ENCODE results near the gene NAMPT. TPM values are rescaled to one million over a fixed set of nuclear protein-coding genes. Genes with fewer than 3 reads are reported as not detected.

Gene NAMPT
- total and polyA plus RNA-seq, 5 donors: 57.1 to 219 (median 118) TPM

DNA sequence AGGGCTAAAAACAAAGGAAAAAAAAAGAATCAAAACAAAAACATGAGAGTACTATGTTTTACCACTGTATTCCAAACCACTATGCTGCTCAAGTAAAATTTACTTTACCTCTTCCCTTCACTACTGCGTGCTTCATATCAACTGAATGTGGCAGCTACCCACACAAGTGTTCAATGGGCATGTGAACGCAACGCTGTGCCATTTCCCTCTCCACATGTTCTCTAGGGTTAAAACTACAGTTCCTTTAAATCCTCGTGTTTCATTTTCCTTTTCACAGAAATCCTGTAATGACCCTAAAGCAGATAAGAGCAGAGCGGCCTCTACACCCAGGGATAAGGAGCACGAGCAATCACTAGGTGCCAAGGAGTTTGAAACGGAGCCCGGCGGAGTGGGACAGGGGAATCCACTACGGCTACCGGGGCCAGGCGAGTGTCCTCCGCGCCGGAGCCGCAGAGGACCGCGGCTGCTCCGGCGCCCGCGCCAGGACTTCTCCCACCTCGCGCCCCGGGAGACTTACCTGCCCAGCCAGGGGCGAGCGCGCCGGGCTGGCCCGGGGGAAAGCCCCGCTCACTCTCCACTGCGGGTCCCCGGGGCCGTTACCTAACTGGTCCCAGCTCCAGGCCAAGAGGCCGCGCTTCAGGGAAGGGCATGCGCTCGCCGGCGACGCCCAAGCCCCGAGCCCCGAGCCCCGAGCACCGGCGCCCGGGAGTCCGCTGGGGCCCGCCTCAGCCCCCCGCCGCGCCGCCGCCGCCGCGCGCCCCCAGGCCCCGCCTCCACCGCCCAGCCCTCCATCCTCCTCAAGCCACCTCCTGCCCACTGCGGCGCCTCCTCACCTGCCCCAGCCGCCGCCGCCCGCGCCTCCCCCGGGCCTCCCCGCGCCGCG lies 711 bp downstream of the NAMPT start:
- intact Hi-C loops (cut with DNase I): loop anchor here in 2 of 4 donors (10.0 kb wide), 1 partner anchor 181 kb away; no protein-coding TSS in a partner anchor
- Histone ChIP-seq H3K4me1 (ENCODE audit: control insufficient read depth, insufficient read depth, low read length) (no peaks in the 10 kb centered on the region), H3K27ac (ENCODE audit: low read length) (peak overlapping the region; percentile 61), H3K4me3 (ENCODE audit: low read length) (peak overlapping the region; percentile 88), H3K27me3 (ENCODE audit: control insufficient read depth, insufficient read depth) (no peaks in the 10 kb centered on the region), H3K9me3 (ENCODE audit: control insufficient read depth, low read length) (no peaks in the 10 kb centered on the region)
- DNase-seq (peak; percentile 65 to 82 (median 81)), ATAC-seq (peak; percentile 15 to 36)
- 1% methylated on average over 70 of the region's 72 CpGs for whole genome bisulfite sequencing

DNA sequence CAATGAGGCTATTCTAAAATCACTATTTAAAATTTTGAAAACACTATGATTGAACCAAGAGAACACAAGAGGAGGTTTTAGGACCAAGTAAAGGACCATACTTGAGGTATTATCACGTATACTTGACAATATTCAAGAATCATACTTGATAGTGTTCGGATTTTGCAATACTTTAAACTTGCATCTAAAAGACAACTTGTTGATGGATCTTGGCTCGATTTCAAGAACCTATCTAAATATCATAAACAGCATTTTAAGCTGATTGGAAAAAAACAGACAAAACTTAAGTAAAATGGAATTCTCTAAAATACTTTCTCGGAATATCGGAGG lies 1.3 kb downstream of the NAMPT start:
- WGBS: 17% methylated on average over 5 of the region's 5 CpGs
- no peak for DNase-seq
- no peaks in the 10 kb centered on the region for H3K4me1 ChIP-seq (ENCODE audit: control insufficient read depth, insufficient read depth, low read length)

DNA sequence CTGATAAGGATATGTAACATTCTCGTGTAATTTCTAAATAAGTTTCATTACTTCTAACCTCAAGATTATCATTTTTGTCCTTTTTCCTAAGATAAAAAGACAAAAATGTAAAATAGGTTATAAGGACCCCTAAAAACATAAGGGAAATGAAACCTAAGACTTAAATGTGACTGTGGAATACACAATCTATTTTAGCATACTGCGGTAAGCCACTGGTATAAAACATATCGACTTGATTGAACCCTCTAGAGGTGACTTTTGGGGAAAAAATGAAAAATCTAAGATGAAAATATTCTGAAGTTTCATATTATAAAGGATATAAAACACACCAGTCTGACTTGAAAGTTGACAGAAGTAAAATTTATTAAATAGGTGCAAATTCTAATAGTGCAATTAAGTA lies 1.9 kb downstream of the NAMPT start:
- Histone ChIP-seq H3K9me3 (ENCODE audit: control insufficient read depth, low read length) (no peaks in the 10 kb centered on the region), H3K4me3 (ENCODE audit: low read length) (peak overlapping the region; percentile 34), H3K4me1 (ENCODE audit: control insufficient read depth, insufficient read depth, low read length) (no peaks in the 10 kb centered on the region), H3K27ac (ENCODE audit: low read length) (no peak overlapping the region), H3K27me3 (ENCODE audit: control insufficient read depth, insufficient read depth) (no peaks in the 10 kb centered on the region)
- WGBS: 69% methylated on average over 3 of the region's 3 CpGs
- intact Hi-C loops (cut with DNase I): loop anchor here in 2 of 4 donors (10.0 kb wide), 1 partner anchor 182 kb away; no protein-coding TSS in a partner anchor
- ATAC-seq (no peak), DNase-seq (no peak)

More for the DNA sequence above, 1.3 kb downstream of the NAMPT start:
- Histone ChIP-seq H3K27me3 (ENCODE audit: control insufficient read depth, insufficient read depth) (no peaks in the 10 kb centered on the region), H3K9me3 (ENCODE audit: control insufficient read depth, low read length) (no peaks in the 10 kb centered on the region), H3K4me3 (ENCODE audit: low read length) (peak overlapping the region; percentile 88), H3K27ac (ENCODE audit: low read length) (no peak overlapping the region)
- ATAC-seq: no peak
- intact Hi-C loops (cut with DNase I): loop anchor here in 2 of 4 donors (10.0 kb wide), 1 partner anchor 181 kb away; no protein-coding TSS in a partner anchor

DNA sequence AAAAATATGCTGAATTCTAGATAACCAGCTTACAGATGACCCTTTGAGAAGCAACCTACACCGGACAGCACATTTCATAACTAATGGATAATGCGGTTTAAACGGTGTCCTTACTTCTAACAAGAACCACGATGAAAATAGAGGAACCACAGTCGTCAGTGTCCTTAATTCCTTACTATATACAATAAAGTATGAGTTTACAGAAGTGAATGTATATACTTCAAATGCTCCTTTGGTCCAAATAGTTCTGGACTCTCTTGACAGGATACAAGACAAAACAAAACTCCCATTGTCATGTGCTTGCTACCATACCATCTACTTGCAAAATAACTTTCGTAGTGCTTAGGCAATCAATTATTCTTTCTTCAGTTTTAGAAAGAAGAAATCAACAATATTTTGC lies 2.4 kb downstream of the NAMPT start:
- Histone ChIP-seq H3K27ac (ENCODE audit: low read length) (no peak overlapping the region), H3K27me3 (ENCODE audit: control insufficient read depth, insufficient read depth) (no peaks in the 10 kb centered on the region), H3K9me3 (ENCODE audit: control insufficient read depth, low read length) (no peaks in the 10 kb centered on the region), H3K4me1 (ENCODE audit: control insufficient read depth, insufficient read depth, low read length) (no peaks in the 10 kb centered on the region), H3K4me3 (ENCODE audit: low read length) (peak overlapping the region; percentile 34)
- DNase-seq (no peak), ATAC-seq (no peak)
- WGBS: 79% methylated on average over 6 of the region's 6 CpGs
- intact Hi-C loops (cut with DNase I): loop anchor here in 2 of 4 donors (10.0 kb wide), 1 partner anchor 182 kb away; no protein-coding TSS in a partner anchor

DNA sequence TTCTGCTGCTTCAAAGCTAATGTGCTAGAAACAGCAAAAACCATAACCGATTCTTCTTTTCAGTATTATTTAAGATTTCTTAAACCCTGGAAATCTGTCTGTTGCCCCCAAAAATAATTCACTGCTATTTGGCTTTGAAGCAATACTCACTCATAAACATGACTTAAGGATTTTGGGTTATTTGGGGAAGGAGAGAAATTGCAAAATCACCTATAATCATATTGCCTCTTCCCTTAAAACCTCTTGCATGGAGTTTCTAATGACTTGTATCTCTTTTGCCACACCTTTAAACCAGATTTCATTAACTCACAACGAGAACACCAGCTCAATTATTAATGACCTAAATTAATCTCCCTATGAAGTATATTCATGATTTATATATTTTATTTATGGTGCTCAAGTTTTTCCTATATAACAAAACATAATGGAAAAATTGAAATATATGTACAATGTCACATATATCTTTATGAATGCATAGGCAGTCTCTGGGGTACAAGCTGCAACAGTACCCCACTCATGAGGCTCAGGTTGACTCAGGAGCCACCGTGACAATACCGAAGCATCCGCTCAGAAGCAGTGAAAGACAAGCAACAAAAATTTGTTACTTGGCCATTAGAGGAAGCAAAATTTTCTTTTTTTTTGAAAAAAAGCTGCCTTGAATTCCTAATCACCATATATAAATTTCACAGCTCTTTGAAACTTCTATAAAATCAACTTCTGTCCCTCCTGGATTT lies 3.0 kb downstream of the NAMPT start:
- DNase-seq (no peak), ATAC-seq (no peak)
- no peaks in the 10 kb centered on the region for H3K9me3 ChIP-seq (ENCODE audit: control insufficient read depth, low read length)
- intact Hi-C loops (cut with DNase I): loop anchor here in 2 of 4 donors (10.0 kb wide), 1 partner anchor 183 kb away; no protein-coding TSS in a partner anchor
- H3K4me1 ChIP-seq (ENCODE audit: control insufficient read depth, insufficient read depth, low read length): no peaks in the 10 kb centered on the region
- no peaks in the 10 kb centered on the region for H3K27me3 ChIP-seq (ENCODE audit: control insufficient read depth, insufficient read depth)
- H3K4me3 ChIP-seq (ENCODE audit: low read length): no peak overlapping the region
- H3K27ac ChIP-seq (ENCODE audit: low read length): no peak overlapping the region
- 92% methylated on average over 5 of the region's 5 CpGs for WGBS

DNA sequence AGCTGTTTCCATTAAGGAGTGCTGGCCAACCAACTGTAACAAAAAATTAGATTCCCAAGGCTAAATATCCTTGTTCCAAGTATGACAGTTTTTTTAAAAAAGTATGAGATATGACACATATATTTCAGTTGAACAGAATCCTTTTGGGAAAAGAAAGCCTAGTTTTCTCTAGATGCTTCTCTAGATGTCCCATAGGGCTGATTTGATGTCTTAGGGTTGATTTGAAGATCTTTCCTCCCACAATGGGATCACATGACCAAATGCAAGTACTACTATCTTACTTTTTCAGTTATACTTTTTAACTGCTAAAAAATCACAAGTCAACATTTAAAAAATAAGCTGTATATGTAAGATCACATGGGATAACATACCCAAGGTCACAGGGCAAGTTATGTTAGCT lies 3.7 kb downstream of the NAMPT start:
- no peak overlapping the region for H3K4me3 ChIP-seq (ENCODE audit: low read length)
- no peak for ATAC-seq
- intact Hi-C loops (cut with DNase I): loop anchor here in 2 of 4 donors (10.0 kb wide), 1 partner anchor 184 kb away; no protein-coding TSS in a partner anchor

DNA sequence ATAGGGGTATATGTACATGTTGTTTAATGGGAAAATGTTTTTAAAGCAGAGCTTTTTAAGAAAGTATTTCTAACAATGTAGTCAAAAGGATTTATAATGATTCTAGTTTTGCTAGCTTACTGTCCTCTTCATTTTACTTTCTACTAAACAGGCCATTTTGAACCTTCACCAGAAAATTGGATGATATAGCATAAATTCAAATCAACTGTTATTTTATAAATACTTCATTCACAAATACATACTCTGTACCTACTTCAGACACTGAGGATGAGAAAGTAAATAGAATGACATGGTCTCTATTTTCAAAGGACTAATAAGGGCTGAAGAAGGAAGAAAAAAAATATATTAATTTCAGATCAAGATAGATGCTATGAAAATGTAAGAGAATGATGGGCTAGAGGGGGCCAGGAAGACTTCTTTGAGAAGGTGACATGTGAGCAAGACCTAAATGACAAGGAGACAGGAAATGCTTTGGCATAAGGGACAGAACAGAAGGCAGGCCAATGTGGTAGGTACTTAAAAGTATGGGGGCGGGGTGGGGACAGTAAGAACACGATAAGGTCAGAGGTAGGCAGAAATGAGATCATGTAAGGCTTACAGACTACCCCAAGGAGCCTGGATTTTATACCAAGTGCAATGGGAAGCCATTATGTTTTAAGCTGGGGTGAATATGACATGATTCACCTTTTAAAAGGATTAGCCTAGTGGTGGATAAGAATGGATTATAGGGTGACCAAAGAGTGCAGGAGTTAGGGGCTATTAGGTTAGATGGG lies 5.2 kb downstream of the NAMPT start:
- WGBS: 86% methylated on average over 2 of the region's 2 CpGs
- no peaks in the 10 kb centered on the region for H3K4me1 ChIP-seq (ENCODE audit: control insufficient read depth, insufficient read depth, low read length)
- H3K9me3 ChIP-seq (ENCODE audit: control insufficient read depth, low read length): no peaks in the 10 kb centered on the region
- ATAC-seq: no peak
- intact Hi-C loops (cut with DNase I): loop anchor here in 2 of 4 donors (10.0 kb wide), 1 partner anchor 185 kb away; no protein-coding TSS in a partner anchor
- no peaks in the 10 kb centered on the region for H3K27me3 ChIP-seq (ENCODE audit: control insufficient read depth, insufficient read depth)
- no peak for DNase-seq
- no peak overlapping the region for H3K4me3 ChIP-seq (ENCODE audit: low read length)
- H3K27ac ChIP-seq (ENCODE audit: low read length): no peak overlapping the region

More for the DNA sequence above, 3.7 kb downstream of the NAMPT start:
- Histone ChIP-seq H3K27ac (ENCODE audit: low read length) (no peak overlapping the region), H3K4me1 (ENCODE audit: control insufficient read depth, insufficient read depth, low read length) (no peaks in the 10 kb centered on the region), H3K27me3 (ENCODE audit: control insufficient read depth, insufficient read depth) (no peaks in the 10 kb centered on the region), H3K9me3 (ENCODE audit: control insufficient read depth, low read length) (no peaks in the 10 kb centered on the region)
- DNase-seq: no peak

DNA sequence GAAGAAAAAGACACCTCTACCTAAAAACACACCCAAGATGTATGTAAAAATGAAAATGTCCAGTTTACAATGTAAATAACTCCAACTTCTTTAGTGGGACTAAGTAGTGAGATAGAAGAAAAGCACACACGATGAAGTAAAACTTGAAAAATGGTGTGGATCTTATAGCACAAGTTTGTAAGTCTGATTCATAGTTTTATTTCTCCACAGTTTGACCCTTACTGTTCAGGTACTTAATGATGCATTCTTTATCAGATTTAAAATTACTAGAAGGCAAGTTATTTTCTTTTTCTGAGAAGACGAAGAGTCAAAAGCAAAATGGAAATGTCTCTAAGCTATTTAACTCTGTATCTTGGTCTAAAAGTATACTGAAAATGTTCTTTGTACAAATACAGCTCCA lies 6.1 kb downstream of the NAMPT start:
- Histone ChIP-seq H3K9me3 (ENCODE audit: control insufficient read depth, low read length) (no peaks in the 10 kb centered on the region), H3K27ac (ENCODE audit: low read length) (no peak overlapping the region), H3K4me3 (ENCODE audit: low read length) (no peak overlapping the region), H3K27me3 (ENCODE audit: control insufficient read depth, insufficient read depth) (no peaks in the 10 kb centered on the region), H3K4me1 (ENCODE audit: control insufficient read depth, insufficient read depth, low read length) (no peaks in the 10 kb centered on the region)
- DNase-seq (no peak), ATAC-seq (no peak)
- intact Hi-C loops (cut with DNase I): no loop called here
- whole genome bisulfite sequencing: 87% methylated on average over 2 of the region's 2 CpGs

DNA sequence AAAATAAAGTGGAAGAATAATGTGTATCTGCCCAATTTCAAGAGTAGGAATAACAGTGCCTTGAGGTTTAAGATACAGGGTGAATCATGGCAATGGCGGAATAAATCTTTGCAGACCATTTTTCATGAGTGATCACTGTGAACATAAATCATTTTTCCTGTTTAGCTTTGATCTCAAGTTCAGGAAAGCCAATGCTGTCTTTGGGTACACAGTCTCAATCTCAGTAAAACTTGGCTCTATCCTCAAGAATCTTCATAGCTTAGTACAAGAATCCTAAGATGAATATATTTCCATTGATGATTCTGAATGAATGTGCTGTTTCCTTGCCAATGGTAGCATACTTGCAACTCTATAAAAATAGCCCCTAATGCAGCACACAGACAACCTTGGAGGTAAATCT lies 6.8 kb downstream of the NAMPT start:
- ATAC-seq: no peak
- H3K4me1 ChIP-seq (ENCODE audit: control insufficient read depth, insufficient read depth, low read length): no peaks in the 10 kb centered on the region

DNA sequence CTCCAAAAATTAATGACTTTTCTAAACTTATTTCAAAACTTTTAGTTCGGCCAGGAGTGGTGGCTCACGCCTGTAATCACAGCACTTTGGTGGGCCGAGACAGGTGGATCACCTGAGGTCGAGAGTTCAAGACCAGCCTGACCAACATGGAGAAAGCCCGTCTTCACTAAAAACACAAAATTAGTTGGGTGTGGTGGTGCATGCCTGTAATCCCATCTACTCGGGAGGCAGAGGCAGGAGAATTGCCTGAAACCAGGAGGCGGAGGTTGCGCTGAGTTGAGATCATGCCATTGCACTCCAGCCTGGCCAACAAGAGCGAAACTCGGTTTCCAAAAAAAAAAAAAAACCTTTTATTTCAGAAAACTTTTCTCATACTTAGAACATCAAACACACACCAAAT lies 8.3 kb downstream of the NAMPT start:
- H3K4me1 ChIP-seq (ENCODE audit: control insufficient read depth, insufficient read depth, low read length): no peaks in the 10 kb centered on the region

More for the DNA sequence above, 6.8 kb downstream of the NAMPT start:
- H3K4me3 ChIP-seq (ENCODE audit: low read length): no peak overlapping the region
- H3K27me3 ChIP-seq (ENCODE audit: control insufficient read depth, insufficient read depth): no peaks in the 10 kb centered on the region
- intact Hi-C loops (cut with DNase I): no loop called here
- no peak overlapping the region for H3K27ac ChIP-seq (ENCODE audit: low read length)
- 95% methylated on average over 1 of the region's 1 CpG for WGBS
- H3K9me3 ChIP-seq (ENCODE audit: control insufficient read depth, low read length): no peaks in the 10 kb centered on the region
- no peak for DNase-seq

More for the DNA sequence above, 8.3 kb downstream of the NAMPT start:
- intact Hi-C loops (cut with DNase I): no loop called here
- H3K27me3 ChIP-seq (ENCODE audit: control insufficient read depth, insufficient read depth): no peaks in the 10 kb centered on the region
- no peaks in the 10 kb centered on the region for H3K9me3 ChIP-seq (ENCODE audit: control insufficient read depth, low read length)
- no peak overlapping the region for H3K4me3 ChIP-seq (ENCODE audit: low read length)
- H3K27ac ChIP-seq (ENCODE audit: low read length): no peak overlapping the region
- 97% methylated on average over 10 of the region's 10 CpGs for WGBS
- no peak for ATAC-seq
- peak in 1 of 3 donors; percentile 16 for DNase-seq
